ENCODE data around the gene TMEM14A.
"Not testable (repeated sequence)": the region's sequence is repeated elsewhere in the genome, so short reads cannot be mapped to it uniquely, and the experiment has no call there.

Gene TMEM14A

GRCh38 chr6:52657870-52658269 is 13.0 kb upstream of the TMEM14A start:
- no peak for DNase-seq (ENCODE audit: low spot score)

- no peak for DNase-seq (ENCODE audit: low spot score)
These were observed 9.4 kb upstream of the TMEM14A start for GRCh38 chr6:52661551-52661950.

GRCh38 chr6:52662031-52662430 is 8.9 kb upstream of the TMEM14A start:
- DNase-seq (ENCODE audit: low spot score), result no peak

GRCh38 chr6:52663120-52663935 is 7.6 kb upstream of the TMEM14A start:
- no peak for DNase-seq (ENCODE audit: low spot score)

- no peak for DNase-seq (ENCODE audit: low spot score)
These were observed 7.1 kb upstream of the TMEM14A start for GRCh38 chr6:52663936-52664185.

GRCh38 chr6:52664186-52664990 is 6.5 kb upstream of the TMEM14A start:
- DNase-seq (ENCODE audit: low spot score), result peak; percentile 95

GRCh38 chr6:52664991-52665686 is 5.8 kb upstream of the TMEM14A start:
- no peak for DNase-seq (ENCODE audit: low spot score)

GRCh38 chr6:52666071-52666470 is 4.8 kb upstream of the TMEM14A start:
- DNase-seq (ENCODE audit: low spot score), result no peak

- DNase-seq (ENCODE audit: low spot score), result no peak
These were observed 4.4 kb upstream of the TMEM14A start for GRCh38 chr6:52666523-52666922.

- no peak for DNase-seq (ENCODE audit: low spot score)
These were observed 3.3 kb upstream of the TMEM14A start for GRCh38 chr6:52667572-52667971.

GRCh38 chr6:52671676-52672075 is 763 bp downstream of the TMEM14A start:
- DNase-seq (ENCODE audit: low spot score), result no peak

- DNase-seq (ENCODE audit: low spot score), result no peak
These were observed 1.6 kb downstream of the TMEM14A start for GRCh38 chr6:52672412-52673025.

GRCh38 chr6:52674666-52675065 is 3.8 kb downstream of the TMEM14A start:
- DNase-seq (ENCODE audit: low spot score), result no peak

GRCh38 chr6:52675372-52675771 is 4.5 kb downstream of the TMEM14A start:
- DNase-seq (ENCODE audit: low spot score), result no peak

GRCh38 chr6:52676631-52677030 is 5.7 kb downstream of the TMEM14A start:
- DNase-seq (ENCODE audit: low spot score), result not testable (repeated sequence)

GRCh38 chr6:52681416-52681815 is 10.5 kb downstream of the TMEM14A start:
- no peak for DNase-seq (ENCODE audit: low spot score)

- no peak for DNase-seq (ENCODE audit: low spot score)
These were observed 16.2 kb downstream of the TMEM14A start for GRCh38 chr6:52686878-52687699.

- DNase-seq (ENCODE audit: low spot score), result no peak
These were observed 18.9 kb downstream of the TMEM14A start for GRCh38 chr6:52689857-52690256.

- no peak for DNase-seq (ENCODE audit: low spot score)
These were observed 20.8 kb downstream of the TMEM14A start for GRCh38 chr6:52691718-52692117.

- DNase-seq (ENCODE audit: low spot score), result no peak
These were observed 22.9 kb downstream of the TMEM14A start for GRCh38 chr6:52693773-52694172.

GRCh38 chr6:52694404-52694803 is 23.5 kb downstream of the TMEM14A start:
- DNase-seq (ENCODE audit: low spot score), result no peak

GRCh38 chr6:52696418-52696817 is 25.5 kb downstream of the TMEM14A start:
- DNase-seq (ENCODE audit: low spot score), result no peak
